ENCODE results near the gene EIF3D.
"Not testable (repeated sequence)": the region's sequence is repeated elsewhere in the genome, so short reads cannot be mapped to it uniquely, and the experiment has no call there.

The EIF3D gene

DNA sequence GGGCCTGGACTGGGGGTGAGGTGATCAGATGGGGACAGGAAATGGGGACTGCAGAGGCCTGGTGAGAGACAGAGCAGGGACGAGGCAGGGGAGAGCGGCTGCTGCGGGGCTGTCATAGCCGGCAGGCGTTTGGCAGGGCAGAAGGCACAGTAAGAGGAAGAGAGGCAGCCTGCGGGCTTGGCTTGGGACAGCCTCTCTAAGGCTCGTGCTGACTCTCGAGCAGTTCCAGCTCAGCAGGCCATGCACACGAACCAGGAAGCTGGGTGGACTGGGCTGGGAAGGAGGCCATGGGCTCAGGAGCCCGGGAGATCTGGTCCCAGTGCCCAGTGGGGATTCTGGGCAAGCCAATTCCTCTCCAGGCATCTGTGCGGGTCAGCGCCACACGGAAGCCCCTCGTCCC, 19.6 kb upstream of the EIF3D start:
- no peak for FAIRE-seq

DNA sequence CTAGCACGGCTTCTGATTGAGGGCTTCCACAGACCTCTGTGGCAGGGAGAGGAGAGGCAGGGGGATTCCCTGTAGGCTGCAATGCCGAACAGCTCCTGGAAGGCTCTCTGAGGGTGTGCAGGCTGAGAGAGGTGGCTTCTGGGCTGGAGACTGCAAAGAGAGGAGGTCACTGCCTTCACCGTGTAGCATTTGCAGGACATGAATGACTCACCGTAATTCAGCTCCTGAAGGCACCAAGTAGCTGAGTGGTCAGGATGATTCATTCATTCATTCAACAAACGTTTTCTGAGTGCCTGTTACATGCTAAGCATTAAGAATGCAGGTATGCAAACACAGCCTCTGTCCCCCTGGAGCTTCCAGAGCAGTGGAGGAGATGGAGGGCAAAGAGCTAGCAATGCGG, 18.0 kb upstream of the EIF3D start:
- FAIRE-seq, result no peak

DNA sequence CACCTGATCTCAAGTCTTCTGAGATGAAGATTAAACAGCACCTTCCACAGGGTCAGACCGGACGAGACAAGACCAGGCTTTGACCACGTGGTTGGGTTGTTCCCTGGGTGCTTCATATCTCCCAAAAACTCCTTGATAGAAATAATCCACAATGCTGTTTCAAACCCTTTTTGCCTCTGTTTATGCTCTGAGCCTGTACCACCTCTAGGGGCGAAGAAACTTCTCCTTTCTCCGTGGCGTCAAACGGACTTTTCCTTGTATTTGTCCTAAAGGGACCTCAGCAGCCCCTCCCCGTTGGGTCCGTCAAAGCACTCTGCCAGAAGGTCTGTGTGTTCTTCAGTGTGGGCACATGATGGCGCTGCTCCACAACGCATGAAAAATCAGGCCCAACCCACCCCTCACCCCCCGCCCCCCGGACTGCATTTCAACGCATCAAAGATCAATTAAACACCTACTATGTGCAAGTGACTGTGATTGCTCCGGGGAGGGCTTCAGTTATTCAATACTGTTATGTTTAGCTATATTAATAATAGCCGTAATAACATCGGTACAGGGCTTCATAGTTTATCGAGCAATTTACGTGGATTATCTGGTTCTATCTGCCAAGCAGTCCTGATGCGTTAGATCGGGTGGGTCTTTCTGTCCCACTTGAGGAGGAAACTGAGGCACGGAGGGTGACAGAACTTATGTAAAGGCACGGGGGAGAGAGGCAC, 17.3 kb upstream of the EIF3D start:
- FAIRE-seq, result no peak

DNA sequence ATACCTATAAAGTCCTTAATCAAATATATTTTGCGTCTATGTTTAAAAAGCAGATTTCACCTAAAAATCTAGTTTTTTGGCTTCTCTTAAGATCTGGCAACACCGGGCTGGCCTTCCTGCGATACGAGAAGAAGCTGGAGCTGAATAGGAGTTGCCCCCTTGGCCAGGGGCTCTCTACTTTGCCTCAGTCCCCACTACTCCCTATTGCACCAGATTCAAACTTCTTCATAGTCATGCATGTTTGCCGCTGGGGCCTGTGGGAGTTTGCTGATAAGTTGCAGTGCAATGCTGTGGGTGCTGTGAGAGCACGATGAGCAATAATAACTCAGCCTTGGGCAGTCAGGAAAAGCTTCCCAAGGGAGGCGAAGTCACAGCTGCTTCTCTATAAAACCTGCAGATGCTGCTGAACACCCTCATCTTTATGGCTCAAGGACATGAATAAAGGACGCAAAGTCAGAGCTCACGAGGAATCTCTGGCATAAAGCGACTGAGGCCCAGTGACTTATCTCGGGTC, 15.2 kb upstream of the EIF3D start:
- no peak for FAIRE-seq

DNA sequence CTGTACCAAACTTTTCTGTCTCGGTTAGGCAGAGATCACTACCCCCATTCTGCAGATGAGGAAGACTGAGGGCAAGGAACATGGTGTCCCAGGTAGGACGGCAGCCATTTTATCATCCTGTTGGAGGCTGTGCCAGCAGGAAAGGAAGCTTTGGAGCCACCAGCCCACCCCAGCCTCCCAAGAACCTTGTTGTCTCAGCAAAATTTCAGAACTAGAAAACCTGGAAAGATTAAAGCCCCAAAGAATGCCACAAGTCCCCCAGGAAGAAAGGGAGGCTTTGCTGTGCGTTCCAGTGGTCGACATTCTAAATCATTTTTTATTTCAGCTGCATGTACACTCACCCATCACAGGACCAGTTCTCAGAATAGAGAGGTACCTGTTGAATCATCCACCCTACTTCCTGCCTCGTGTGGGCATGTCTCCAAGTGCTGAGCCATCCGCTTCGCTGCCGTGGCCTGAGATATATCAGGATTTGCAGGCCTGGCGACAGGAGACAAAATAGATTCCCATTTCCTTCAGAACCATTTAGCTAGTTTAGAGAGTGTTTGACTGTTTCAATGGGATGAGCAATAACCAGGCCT, 13.0 kb upstream of the EIF3D start:
- FAIRE-seq, result no peak

DNA sequence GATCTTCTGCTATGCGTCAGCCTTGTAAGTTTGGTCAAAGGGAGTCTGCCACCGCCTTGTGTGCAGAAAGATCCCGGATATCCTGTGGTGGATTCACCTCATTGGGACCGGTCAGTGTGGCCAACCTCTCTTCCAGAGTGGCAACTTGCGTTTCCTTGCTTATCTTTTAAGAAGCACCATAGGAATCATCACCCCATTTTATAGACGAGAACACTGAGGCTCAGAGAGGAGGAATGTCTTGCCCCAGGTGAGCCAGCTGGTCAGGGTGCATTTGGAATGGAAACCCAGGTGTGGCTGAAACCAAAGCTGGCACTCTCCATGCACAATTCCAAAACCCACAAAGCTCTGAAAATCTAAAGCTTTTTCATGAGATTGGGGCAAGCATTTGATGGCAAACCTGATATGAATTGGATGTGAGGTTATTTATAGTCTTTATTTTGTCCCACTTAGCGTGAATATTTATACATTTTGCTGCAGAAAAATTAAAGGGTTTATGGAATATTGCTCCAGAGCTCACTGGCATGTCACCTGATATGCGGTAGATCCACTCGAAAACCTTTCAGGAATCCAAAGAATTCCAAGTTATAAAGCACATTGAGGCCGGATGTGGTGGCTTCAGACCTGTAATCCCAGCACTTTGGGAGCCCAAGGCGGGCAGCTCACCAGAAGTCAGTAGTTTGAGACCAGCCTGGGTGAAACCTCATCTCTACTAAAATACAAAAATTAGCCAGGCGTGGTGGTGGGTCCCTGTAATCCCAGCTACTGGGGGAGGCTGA, 12.1 kb upstream of the EIF3D start:
- no peak for FAIRE-seq

DNA sequence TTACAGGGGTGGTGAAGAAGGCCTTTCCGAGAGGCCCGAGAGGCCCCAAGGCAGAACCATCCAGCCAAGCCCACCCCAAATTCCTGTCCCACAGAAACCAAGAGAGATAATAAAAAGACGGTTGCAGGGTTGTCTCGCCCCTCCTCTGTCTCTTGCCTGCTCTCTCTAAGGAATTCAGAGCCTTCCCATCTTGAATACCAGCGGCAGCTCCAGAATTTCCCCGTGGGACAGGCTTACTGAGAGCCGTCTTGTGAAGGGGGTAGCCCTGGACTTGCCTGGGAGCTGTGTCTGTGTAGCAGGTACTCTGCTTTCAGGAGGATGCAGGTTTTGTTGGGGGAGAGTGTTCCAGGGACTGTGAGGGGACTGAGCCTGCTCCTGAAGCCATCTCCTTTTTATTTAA, 9.6 kb upstream of the EIF3D start:
- no peak for FAIRE-seq

DNA sequence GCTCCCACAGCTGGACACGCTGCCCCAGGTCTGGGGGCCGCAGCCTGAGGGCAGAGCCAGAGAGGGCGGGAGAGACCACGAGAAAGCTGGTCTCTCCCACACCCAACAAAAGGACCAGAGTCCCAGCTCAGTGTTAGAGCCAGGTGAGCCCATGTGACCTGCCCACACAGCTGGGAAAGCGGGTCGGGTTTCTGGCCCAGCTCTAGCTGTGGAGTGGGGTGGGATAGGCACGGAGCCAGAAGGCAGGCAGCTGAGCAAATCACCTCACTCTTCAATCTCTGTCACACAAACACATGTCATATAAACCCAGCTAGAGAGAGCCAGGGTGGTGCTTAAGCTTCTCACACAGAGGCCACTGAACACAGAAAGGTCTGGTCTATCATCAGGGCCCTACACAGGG, 7.8 kb upstream of the EIF3D start:
- no peak for FAIRE-seq

DNA sequence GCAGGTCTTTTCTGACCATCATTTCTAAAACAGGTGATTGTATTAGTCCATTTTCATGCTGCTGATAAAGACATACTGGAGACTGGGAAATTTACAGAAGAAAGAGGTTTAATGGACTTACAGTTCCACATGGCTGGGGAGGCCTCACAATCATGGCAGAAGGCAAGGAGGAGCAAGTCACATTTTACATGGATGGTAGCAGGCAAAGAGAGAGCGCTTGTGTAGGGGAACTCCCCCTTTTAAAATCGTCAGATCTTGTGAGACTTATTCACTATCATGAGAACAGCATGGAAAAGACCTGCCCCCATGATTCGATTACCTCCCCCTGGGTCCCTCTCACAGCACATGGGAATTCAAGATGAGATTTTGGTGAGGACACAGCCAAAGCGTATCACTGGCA, 4.4 kb upstream of the EIF3D start:
- FAIRE-seq, result not testable (repeated sequence)

DNA sequence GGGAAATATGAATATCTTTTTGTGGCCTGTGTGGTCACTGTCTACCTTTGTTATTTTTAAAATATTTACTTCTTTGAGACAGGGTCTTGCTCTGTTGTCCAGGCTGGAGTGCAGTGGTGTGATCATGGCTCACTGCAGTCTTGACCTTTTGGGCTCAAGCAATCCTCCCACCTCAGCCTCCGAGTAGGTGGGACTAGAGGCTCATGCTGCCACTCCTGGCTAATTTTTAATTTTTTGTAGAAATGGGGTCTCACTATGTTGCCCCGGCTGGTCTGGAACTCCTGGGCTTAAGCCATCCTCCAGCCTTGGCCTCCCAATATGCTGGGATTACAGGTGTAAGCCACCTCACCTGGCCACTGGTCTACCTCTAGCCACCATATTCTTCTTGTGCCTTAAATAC, 3.5 kb upstream of the EIF3D start:
- no peak for FAIRE-seq

DNA sequence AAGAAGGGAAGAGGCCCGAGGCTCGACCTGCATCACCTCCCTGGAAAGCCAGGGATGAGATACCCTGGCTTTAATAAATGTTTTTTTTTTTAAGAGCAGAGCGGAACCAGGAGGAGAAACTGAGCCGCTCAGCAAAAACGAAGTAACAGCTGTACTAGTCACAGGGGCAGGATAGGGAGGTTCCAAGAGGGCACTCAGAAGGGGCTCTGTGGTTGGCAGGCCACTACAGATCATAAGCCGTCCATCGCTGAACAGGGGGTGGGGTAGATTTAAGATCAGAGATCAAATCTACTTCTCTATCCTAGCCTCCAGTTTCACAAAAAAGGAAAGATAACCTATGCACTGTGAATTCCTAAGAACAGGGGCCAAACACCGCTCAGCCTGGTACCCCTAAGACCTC, 625 bp downstream of the EIF3D start:
- no peak for FAIRE-seq

DNA sequence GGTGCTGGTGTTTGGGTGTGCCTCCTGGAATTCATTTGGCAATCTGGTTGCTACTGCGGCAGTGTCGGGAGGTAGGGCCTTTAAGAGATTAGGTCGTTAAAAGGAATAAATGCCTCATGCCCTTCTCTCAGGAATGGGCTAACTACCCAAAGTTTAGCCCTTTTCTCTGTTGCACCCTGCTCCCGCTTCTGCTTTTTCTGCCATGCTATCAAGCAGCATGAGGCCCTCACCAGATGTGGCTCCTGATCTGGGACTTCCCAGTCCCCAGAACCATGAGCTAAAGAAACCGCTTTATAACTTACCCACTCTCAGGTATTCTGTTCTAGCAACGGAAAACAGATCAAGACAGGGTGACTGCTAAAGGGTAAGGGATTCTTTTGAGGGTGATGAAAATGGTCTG, 6.3 kb downstream of the EIF3D start:
- FAIRE-seq, result no peak

DNA sequence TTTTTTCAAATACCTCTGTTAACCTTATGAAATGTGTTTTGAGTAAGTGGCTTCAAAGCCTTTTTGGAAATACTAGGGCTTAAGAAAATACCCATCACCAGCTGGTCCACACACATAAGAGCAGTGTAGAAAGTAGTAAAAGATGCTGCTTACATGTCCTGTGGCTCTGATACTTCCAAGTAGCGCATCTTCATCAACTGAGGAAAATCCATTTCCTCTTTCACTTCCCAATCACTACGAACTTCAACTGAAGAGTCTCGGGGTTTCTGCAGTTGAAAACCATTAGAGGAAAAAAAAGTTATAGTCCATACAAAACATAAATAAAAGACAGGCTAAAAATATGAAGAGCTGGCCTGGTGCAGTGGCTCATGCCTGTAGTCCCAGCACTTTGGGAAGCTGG, 8.5 kb downstream of the EIF3D start:
- FAIRE-seq, result no peak

DNA sequence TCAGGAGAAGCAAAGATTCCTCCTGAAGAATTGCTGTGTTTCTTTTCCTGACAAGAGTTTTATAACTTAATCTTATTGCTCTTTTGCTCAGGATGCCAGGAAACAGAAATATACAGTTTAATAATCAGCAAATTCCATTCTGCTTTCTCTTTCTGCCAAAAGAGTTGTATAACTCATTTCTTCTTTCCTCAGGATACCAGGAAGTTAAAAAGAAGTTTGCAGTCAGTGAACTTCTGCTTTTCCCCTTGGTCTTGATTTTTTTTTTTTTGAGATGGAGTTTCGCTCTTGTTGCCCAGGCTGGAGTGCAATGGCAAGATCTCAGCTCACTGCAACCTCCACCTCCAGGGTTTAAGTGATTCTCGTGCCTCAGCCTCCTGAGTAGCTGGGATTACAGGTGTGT, 9.1 kb downstream of the EIF3D start:
- FAIRE-seq, result not testable (repeated sequence)

DNA sequence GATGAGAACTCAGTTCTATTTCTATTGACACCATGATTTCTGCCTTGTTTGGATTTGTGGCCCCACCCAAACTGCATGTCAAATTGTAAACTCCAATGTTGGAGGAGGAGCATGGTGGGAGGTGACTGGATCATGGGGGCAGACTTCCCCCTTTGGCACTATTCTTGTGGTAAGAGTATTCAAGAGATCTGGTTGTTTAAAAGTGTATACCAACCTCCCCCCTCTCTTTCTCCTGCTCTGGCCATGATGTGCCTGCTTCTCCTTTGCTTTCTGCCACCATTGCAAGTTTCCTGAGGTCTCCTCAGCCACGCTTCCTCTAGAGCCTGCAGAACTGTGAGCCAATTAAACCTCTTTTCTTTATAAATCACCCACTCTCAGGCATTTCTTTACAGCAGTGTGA, 14.2 kb downstream of the EIF3D start:
- FAIRE-seq, result no peak

DNA sequence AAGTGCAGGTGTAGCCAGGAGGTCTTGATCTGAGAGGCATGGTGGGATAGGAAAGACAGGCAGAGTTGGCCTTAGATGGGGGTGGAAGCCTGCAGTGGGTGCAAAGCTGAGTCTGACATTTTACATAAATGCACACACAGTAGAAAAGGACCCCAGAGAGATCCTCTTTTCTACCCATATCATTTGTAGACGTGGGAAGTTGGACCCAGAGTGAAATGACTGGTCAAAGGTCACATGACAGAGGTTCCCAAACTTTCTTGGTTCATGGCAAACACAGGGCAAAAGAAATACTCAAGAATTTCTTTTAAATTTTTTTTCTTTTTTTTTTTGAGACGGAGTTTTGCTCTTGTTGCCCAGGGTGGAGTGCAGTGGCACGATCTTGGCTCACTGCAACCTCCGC, 16.0 kb downstream of the EIF3D start:
- FAIRE-seq, result no peak

DNA sequence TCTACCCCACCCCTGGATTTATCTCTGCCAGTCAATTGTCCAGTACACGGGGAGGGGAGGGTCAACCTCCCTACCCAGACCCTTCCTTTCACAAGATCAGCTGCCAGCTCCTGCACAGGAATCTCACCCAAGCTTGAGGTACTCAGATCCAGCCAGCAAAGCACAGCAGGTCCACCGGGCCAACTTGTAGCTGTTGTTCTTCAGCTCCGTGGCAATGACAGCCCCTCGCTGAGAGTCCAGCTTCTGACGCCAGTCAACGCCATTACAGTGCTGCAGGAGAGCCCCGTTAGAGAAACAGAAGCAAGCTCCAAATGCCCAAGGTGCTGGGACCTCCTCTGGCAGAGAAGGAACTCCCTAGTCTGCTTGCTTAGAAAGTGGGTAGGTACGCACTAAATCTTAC, 16.6 kb downstream of the EIF3D start:
- no peak for FAIRE-seq

DNA sequence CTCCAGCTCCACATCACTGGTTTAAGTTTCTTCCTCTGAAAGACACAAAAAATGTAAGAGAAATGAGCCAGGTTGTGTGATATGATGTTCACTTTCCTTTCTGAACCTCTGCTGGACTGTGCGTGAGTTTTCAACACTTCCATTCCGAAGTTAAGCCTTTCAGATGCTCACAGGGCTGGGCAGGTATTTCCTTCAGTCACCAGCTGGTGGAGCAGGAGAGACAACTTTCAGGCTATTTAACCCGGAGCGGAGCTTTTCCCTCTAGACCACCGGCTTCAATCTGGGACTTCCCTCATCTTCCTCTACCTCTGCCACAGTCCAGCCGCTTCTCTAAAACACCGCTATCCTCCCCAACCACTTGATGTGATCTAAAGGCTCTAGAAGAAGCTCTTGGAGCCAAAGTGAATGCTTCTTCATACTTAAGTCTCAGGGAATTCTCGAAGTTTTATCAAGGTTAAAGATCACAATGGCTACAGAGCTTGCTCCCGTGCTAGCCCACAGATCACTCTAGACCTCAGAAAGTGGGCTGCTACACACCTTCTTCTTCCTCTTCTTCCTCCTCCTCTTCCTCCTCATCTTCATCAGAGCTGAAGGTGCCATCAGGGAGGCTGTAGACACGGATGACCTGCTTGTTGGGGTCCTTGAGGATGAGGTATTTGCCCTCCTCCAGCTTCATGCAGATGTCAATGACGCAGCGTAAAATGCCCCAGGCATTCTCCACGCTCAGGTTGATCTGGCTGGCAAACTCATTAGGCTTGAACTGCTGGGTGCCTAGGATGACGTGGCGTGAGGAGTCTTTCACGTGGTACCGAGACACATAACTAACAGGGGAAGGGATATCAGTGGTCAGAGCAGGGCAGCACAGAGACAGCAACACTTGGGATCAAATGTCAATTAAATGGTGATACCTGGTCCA, 17.7 kb downstream of the EIF3D start:
- peak; percentile 47 for FAIRE-seq

DNA sequence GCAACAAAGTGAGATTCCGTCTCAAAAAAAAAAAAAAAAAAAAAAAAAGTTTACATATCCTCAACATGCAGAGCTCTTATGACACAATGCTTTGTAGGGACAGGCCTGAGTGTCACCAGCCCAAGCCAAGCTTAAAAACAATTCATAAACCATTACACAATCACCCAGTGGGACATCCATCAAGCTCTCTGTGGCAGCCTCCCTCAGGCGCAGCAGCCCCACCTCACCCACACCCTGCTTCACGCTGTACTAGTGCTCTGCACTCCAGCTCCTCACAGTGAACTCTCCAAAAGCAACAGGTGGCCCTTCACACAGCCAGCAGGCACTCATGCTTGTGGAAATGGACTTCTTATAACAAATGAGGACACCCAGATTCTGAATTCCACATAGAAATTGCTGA, 18.6 kb downstream of the EIF3D start:
- FAIRE-seq, result no peak

DNA sequence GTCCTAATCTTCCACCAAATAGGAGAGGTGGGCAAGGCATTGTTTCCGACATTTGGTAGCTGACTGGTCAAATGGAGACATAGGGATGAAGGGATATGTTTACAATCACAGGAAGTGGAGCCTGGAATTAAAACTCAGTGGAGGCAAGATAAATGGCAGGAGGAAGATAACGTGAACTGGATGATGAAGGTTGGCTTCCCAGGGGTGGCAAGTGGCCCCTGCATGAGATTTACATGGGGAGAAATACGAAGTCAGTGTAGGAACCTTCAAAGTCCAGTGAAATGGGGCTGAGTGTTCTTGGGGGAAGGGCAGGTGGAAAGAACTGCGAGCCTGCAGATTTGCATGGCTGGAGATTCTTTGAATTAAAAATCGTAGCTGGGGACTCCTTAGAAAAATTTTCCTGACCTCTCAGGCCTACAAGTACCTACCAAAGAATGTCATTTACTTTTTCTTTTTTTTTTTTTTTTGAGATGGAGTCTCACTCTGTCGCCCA, 21.4 kb downstream of the EIF3D start:
- FAIRE-seq, result no peak

DNA sequence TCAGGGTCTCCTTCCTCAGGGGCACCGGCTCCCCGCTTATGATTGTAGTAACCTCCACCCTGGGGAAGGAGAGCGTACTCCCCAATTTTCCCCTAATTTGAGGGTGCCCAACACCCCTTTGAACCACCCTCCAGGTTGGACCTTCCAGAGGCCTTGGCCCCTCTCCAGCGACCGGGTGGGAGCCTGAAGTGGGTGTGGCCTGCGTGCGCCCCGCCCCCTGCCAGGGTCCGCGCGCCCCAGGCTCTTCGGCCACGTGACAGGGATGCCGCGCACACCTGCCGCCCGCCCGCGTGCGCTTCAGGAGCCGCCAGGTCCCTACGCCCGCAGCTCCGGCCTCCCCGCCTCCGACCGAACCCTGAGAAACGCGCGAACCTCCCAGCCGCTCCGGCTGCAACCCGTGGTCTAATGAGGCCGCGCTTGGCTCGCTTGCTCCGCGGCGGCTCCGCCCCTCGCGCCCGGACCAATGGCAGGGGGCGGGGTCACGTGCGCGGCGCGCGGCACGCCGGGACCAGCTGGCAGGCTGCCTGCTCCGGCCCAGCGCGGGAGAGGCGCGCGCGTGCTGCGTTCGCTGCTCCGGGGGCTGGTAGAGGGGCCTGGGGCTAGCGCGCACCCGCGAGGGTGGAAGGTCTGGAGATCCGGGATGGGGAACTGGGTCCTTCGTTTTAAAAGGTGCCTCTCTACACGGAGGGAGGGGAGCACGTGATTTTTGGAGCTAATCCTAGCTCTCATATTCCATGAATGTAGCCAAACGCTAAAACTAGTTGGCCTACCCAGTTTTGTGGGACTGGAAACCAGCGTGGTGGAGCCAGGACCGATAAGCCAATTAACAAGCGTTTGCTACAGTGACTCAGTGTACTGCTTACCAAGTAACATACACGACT, 22.1 kb downstream of the EIF3D start, which contains the start of gene FOXRED2:
FOXRED2 (minus strand) TSS at position 404 of the 881 bp plus-strand sequence. CDS start 618 bp downstream, outside the sequence.
- no peak for FAIRE-seq

All from TTC549 (cell line).